WTC11 (cell line): ENCODE data around the gene SBF2. TPM values are rescaled to one million over a fixed set of nuclear protein-coding genes. Genes with fewer than 3 reads are reported as not detected.

Experiments used
- FOXK1 ChIP-seq: sonication (generic); formaldehyde crosslinking; IDR thresholded peaks from 2 replicates; pipeline ENCODE4 v1.8.0; 2022; ENCODE audit warnings: mild to moderate bottlenecking, moderate library complexity, missing genetic modification reagents
- FOXP1 ChIP-seq: sonication (generic); formaldehyde crosslinking; IDR thresholded peaks from 2 replicates; pipeline ENCODE4 v1.8.0; 2022; ENCODE audit warnings: missing genetic modification reagents, mild to moderate bottlenecking, moderate library complexity, borderline replicate concordance
- GABPB1 ChIP-seq: sonication (generic); formaldehyde crosslinking; IDR thresholded peaks from 2 replicates; pipeline ENCODE4 v1.8.1; 2023; ENCODE audit warnings: mild to moderate bottlenecking, missing genetic modification reagents
- IRF2 ChIP-seq: sonication (generic); formaldehyde crosslinking; IDR thresholded peaks from 2 replicates; pipeline ENCODE4 v1.8.0; 2022; ENCODE audit warnings: low read depth, missing genetic modification reagents, borderline replicate concordance
- MXD4 ChIP-seq: fragments of 250-450 bp; sonication (Bioruptor Pico); IDR thresholded peaks from 2 replicates; pipeline ENCODE4 v1.8.0; 2021; ENCODE audit warnings: mild to moderate bottlenecking, moderate library complexity, borderline replicate concordance
- NFATC4 ChIP-seq: fragments of 250-450 bp; sonication (Bioruptor Pico); IDR thresholded peaks from 2 replicates; pipeline ENCODE4 v1.9.0; 2021; ENCODE audit warnings: mild to moderate bottlenecking
- OVOL2 ChIP-seq: fragments of 250-450 bp; sonication (Bioruptor Pico); IDR thresholded peaks from 2 replicates; pipeline ENCODE4 v1.9.0; 2021; ENCODE audit warnings: mild to moderate bottlenecking, borderline replicate concordance
- RORB ChIP-seq: fragments of 250-450 bp; sonication (Bioruptor Pico); IDR thresholded peaks from 2 replicates; pipeline ENCODE4 v1.9.0; 2021; ENCODE audit warnings: mild to moderate bottlenecking
- SOX15 ChIP-seq: fragments of 250-450 bp; sonication (Bioruptor Pico); IDR thresholded peaks from 2 replicates; pipeline ENCODE4 v1.9.0; 2021; ENCODE audit warnings: mild to moderate bottlenecking
- SP1 ChIP-seq: sonication (generic); formaldehyde crosslinking; conservative IDR thresholded peaks from 2 replicates; pipeline ENCODE4 v1.8.1; 2022; ENCODE audit warnings: missing genetic modification reagents
- ZNF219 ChIP-seq: sonication (generic); formaldehyde crosslinking; IDR thresholded peaks from 2 replicates; pipeline ENCODE4 v1.8.0; 2023; ENCODE audit warnings: missing genetic modification reagents, mild to moderate bottlenecking, borderline replicate concordance
- ZNF671 ChIP-seq: fragments of 250-450 bp; sonication (Bioruptor Pico); IDR thresholded peaks from 2 replicates; pipeline ENCODE4 v1.8.0; 2021; ENCODE audit warnings: mild to moderate bottlenecking
- total RNA-seq: library from RNA; stranded (reverse); gene quantifications from 3 replicates; pipeline ENCODE4 v1.2.3, GENCODE V29; 2021
- TF ChIP-seq, protein P1 (sequence below): sonication (generic); formaldehyde crosslinking; IDR thresholded peaks from 2 replicates; pipeline ENCODE4 v1.8.0; 2022; ENCODE audit warnings: mild to moderate bottlenecking, missing genetic modification reagents
- TF ChIP-seq, protein P2 (sequence below): sonication (generic); formaldehyde crosslinking; IDR thresholded peaks from 2 replicates; pipeline ENCODE4 v1.8.1; 2023; ENCODE audit warnings: mild to moderate bottlenecking, missing genetic modification reagents
- TF ChIP-seq, protein P3 (sequence below): sonication (generic); formaldehyde crosslinking; IDR thresholded peaks from 2 replicates; pipeline ENCODE4 v1.8.0; 2023; ENCODE audit warnings: mild to moderate bottlenecking, missing genetic modification reagents
- TF ChIP-seq, protein P4 (sequence below): sonication (generic); formaldehyde crosslinking; IDR thresholded peaks from 2 replicates; pipeline ENCODE4 v1.8.0; 2023; ENCODE audit warnings: missing genetic modification reagents, mild to moderate bottlenecking, borderline replicate concordance
- TF ChIP-seq, protein P5 (sequence below): fragments of 250-450 bp; sonication (Bioruptor Pico); IDR thresholded peaks from 2 replicates; pipeline ENCODE4 v1.9.0; 2021; ENCODE audit warnings: mild to moderate bottlenecking
- TF ChIP-seq, protein P6 (sequence below): fragments of 250-450 bp; sonication (Bioruptor Pico); IDR thresholded peaks from 2 replicates; pipeline ENCODE4 v1.9.0; 2021; ENCODE audit warnings: mild to moderate bottlenecking, borderline replicate concordance
- TF ChIP-seq, protein P7 (sequence below): fragments of 250-450 bp; sonication (Bioruptor Pico); IDR thresholded peaks from 2 replicates; pipeline ENCODE4 v1.9.0; 2021; ENCODE audit warnings: moderate library complexity, mild to moderate bottlenecking, inconsistent platforms, borderline replicate concordance
- TF ChIP-seq, protein P8 (sequence below): fragments of 200-600 bp; IDR thresholded peaks from 2 replicates; pipeline ENCODE4 v1.8.0; 2022; ENCODE audit warnings: antibody characterized with exemption

The SBF2 gene
- total RNA-seq, 1 experiment from 2014 or later: 47.6 TPM

DNA sequence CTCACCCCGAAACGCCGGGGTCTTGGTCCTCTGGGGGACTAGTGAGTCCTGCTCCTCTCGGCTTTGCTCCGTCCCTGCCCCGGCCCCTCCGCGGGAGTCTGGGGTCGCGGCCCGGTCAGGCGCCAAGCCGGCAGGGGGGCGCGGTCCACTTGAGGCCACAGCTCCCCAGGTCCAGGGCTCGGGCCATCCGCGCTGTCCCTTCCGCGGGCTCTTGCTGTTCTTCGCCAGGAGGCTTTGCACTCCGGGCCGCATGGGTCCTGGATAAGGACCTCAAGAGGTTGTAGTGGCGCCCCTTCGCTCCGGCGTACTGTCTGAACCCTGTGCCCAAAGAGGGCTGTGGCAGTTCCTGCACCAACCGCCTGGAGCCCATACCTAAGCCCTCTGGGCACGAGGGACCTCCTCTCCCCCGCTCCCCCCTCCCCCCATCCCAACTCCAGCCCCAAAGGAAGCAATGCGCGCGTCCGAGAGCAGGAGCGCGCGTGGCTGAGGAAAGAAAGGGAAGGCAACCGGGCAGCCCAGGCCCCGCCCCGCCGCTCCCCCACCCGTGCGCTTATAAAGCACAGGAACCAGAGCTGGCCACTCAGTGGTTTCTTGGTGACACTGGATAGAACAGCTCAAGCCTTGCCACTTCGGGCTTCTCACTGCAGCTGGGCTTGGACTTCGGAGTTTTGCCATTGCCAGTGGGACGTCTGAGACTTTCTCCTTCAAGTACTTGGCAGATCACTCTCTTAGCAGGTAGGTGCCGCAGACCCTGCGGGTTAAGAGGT is 10.7 kb upstream of the SBF2 start, which contains the start of gene ADM (continued):
- TF ChIP-seq, protein P1, sequence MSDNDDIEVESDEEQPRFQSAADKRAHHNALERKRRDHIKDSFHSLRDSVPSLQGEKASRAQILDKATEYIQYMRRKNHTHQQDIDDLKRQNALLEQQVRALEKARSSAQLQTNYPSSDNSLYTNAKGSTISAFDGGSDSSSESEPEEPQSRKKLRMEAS (CRISPR knock-in tag): peak; percentile 74
- TF ChIP-seq, protein P2, sequence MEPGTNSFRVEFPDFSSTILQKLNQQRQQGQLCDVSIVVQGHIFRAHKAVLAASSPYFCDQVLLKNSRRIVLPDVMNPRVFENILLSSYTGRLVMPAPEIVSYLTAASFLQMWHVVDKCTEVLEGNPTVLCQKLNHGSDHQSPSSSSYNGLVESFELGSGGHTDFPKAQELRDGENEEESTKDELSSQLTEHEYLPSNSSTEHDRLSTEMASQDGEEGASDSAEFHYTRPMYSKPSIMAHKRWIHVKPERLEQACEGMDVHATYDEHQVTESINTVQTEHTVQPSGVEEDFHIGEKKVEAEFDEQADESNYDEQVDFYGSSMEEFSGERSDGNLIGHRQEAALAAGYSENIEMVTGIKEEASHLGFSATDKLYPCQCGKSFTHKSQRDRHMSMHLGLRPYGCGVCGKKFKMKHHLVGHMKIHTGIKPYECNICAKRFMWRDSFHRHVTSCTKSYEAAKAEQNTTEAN (CRISPR knock-in tag): no peak
- TF ChIP-seq, protein P3, sequence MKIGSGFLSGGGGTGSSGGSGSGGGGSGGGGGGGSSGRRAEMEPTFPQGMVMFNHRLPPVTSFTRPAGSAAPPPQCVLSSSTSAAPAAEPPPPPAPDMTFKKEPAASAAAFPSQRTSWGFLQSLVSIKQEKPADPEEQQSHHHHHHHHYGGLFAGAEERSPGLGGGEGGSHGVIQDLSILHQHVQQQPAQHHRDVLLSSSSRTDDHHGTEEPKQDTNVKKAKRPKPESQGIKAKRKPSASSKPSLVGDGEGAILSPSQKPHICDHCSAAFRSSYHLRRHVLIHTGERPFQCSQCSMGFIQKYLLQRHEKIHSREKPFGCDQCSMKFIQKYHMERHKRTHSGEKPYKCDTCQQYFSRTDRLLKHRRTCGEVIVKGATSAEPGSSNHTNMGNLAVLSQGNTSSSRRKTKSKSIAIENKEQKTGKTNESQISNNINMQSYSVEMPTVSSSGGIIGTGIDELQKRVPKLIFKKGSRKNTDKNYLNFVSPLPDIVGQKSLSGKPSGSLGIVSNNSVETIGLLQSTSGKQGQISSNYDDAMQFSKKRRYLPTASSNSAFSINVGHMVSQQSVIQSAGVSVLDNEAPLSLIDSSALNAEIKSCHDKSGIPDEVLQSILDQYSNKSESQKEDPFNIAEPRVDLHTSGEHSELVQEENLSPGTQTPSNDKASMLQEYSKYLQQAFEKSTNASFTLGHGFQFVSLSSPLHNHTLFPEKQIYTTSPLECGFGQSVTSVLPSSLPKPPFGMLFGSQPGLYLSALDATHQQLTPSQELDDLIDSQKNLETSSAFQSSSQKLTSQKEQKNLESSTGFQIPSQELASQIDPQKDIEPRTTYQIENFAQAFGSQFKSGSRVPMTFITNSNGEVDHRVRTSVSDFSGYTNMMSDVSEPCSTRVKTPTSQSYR (CRISPR knock-in tag): no peak
- TF ChIP-seq NFATC4 (no peak), GABPB1 (CRISPR knock-in tag) (no peak; the same call in 1 of the 2 replicates), OVOL2 (CRISPR knock-in tag) (no peak), ZNF671 (CRISPR knock-in tag) (no peak), FOXP1 (CRISPR knock-in tag) (peak; percentile 50), MXD4 (CRISPR knock-in tag) (no peak), IRF2 (CRISPR knock-in tag) (no peak), SP1 (CRISPR knock-in tag) (peak; percentile 25; the same call in 1 of the 2 replicates), FOXK1 (no peak), RORB (CRISPR knock-in tag) (no peak), SOX15 (CRISPR knock-in tag) (no peak), ZNF219 (CRISPR knock-in tag) (0 out of 2 replicates have a peak, but pooled peaks have one; percentile 48)
- TF ChIP-seq, protein P4, sequence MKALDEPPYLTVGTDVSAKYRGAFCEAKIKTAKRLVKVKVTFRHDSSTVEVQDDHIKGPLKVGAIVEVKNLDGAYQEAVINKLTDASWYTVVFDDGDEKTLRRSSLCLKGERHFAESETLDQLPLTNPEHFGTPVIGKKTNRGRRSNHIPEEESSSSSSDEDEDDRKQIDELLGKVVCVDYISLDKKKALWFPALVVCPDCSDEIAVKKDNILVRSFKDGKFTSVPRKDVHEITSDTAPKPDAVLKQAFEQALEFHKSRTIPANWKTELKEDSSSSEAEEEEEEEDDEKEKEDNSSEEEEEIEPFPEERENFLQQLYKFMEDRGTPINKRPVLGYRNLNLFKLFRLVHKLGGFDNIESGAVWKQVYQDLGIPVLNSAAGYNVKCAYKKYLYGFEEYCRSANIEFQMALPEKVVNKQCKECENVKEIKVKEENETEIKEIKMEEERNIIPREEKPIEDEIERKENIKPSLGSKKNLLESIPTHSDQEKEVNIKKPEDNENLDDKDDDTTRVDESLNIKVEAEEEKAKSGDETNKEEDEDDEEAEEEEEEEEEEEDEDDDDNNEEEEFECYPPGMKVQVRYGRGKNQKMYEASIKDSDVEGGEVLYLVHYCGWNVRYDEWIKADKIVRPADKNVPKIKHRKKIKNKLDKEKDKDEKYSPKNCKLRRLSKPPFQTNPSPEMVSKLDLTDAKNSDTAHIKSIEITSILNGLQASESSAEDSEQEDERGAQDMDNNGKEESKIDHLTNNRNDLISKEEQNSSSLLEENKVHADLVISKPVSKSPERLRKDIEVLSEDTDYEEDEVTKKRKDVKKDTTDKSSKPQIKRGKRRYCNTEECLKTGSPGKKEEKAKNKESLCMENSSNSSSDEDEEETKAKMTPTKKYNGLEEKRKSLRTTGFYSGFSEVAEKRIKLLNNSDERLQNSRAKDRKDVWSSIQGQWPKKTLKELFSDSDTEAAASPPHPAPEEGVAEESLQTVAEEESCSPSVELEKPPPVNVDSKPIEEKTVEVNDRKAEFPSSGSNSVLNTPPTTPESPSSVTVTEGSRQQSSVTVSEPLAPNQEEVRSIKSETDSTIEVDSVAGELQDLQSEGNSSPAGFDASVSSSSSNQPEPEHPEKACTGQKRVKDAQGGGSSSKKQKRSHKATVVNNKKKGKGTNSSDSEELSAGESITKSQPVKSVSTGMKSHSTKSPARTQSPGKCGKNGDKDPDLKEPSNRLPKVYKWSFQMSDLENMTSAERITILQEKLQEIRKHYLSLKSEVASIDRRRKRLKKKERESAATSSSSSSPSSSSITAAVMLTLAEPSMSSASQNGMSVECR (CRISPR knock-in tag): no peak
- TF ChIP-seq, protein P5, sequence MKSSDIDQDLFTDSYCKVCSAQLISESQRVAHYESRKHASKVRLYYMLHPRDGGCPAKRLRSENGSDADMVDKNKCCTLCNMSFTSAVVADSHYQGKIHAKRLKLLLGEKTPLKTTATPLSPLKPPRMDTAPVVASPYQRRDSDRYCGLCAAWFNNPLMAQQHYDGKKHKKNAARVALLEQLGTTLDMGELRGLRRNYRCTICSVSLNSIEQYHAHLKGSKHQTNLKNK (CRISPR knock-in tag): no peak
- TF ChIP-seq, protein P6, sequence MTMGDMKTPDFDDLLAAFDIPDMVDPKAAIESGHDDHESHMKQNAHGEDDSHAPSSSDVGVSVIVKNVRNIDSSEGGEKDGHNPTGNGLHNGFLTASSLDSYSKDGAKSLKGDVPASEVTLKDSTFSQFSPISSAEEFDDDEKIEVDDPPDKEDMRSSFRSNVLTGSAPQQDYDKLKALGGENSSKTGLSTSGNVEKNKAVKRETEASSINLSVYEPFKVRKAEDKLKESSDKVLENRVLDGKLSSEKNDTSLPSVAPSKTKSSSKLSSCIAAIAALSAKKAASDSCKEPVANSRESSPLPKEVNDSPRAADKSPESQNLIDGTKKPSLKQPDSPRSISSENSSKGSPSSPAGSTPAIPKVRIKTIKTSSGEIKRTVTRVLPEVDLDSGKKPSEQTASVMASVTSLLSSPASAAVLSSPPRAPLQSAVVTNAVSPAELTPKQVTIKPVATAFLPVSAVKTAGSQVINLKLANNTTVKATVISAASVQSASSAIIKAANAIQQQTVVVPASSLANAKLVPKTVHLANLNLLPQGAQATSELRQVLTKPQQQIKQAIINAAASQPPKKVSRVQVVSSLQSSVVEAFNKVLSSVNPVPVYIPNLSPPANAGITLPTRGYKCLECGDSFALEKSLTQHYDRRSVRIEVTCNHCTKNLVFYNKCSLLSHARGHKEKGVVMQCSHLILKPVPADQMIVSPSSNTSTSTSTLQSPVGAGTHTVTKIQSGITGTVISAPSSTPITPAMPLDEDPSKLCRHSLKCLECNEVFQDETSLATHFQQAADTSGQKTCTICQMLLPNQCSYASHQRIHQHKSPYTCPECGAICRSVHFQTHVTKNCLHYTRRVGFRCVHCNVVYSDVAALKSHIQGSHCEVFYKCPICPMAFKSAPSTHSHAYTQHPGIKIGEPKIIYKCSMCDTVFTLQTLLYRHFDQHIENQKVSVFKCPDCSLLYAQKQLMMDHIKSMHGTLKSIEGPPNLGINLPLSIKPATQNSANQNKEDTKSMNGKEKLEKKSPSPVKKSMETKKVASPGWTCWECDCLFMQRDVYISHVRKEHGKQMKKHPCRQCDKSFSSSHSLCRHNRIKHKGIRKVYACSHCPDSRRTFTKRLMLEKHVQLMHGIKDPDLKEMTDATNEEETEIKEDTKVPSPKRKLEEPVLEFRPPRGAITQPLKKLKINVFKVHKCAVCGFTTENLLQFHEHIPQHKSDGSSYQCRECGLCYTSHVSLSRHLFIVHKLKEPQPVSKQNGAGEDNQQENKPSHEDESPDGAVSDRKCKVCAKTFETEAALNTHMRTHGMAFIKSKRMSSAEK: no peak
- TF ChIP-seq, protein P7, sequence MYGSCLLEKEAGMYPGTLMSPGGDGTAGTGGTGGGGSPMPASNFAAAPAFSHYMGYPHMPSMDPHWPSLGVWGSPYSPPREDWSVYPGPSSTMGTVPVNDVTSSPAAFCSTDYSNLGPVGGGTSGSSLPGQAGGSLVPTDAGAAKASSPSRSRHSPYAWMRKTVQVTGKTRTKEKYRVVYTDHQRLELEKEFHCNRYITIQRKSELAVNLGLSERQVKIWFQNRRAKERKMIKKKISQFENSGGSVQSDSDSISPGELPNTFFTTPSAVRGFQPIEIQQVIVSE (CRISPR knock-in tag): no peak
- TF ChIP-seq, protein P8, sequence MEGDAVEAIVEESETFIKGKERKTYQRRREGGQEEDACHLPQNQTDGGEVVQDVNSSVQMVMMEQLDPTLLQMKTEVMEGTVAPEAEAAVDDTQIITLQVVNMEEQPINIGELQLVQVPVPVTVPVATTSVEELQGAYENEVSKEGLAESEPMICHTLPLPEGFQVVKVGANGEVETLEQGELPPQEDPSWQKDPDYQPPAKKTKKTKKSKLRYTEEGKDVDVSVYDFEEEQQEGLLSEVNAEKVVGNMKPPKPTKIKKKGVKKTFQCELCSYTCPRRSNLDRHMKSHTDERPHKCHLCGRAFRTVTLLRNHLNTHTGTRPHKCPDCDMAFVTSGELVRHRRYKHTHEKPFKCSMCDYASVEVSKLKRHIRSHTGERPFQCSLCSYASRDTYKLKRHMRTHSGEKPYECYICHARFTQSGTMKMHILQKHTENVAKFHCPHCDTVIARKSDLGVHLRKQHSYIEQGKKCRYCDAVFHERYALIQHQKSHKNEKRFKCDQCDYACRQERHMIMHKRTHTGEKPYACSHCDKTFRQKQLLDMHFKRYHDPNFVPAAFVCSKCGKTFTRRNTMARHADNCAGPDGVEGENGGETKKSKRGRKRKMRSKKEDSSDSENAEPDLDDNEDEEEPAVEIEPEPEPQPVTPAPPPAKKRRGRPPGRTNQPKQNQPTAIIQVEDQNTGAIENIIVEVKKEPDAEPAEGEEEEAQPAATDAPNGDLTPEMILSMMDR: peak; percentile 39; the same call in 1 of the 2 replicates
